GM12878 (cell line): ENCODE measurements around the gene C4BPB. TPM values are rescaled to one million over a fixed set of nuclear protein-coding genes. Genes with fewer than 3 reads are reported as not detected.
A peak's percentile ranks its signal among the peaks of the same experiment; 100 is the strongest.

Source experiments
- ATAC-seq: fragments of 200-7000 bp; cut with Tn5 transposase; 3 replicates; pipeline ENCODE4 v1.9.1; 2020; ENCODE audit warnings: mild to moderate bottlenecking, moderate library complexity
- BruUV-seq: library from RNA; stranded (reverse); fragments of 400-500 nt; replicated peaks from 2 replicates; lab custom pipeline; 2021; lab: Mats Ljungman, UMichigan
- CTCF ChIA-PET: fragments of 300-600 bp; sonication (Branson Sonifier 250); formaldehyde crosslinking; extraction: SDS; loops from one replicate; lab custom pipeline; 2021; ENCODE audit warnings: inconsistent platforms; lab: Yijun Ruan, JAX
- POLR2A ChIA-PET: fragments of 350-600 bp; formaldehyde crosslinking; extraction: SDS; loops from one replicate; lab custom pipeline; 2021; ENCODE audit warnings: inconsistent platforms; lab: Charles Lee
- RAD21 ChIA-PET: fragments of 300-600 bp; sonication (Branson Sonifier 250); formaldehyde crosslinking; loops from one replicate; lab custom pipeline; 2023; ENCODE audit warnings: antibody characterized with exemption; ENCODE audit not compliant: unreplicated experiment; lab: Charles Lee
- SMC1A ChIA-PET: fragments of 300-600 bp; sonication (Branson Sonifier 250); formaldehyde crosslinking; loops from one replicate; lab custom pipeline; 2023; ENCODE audit not compliant: unreplicated experiment, uncharacterized antibody; lab: Charles Lee
- DNase-seq: peaks from one replicate; pipeline ENCODE4 v3.0.0-alpha.2; 2011; ENCODE audit warnings: low read depth, low spot score
- FAIRE-seq: peaks from 3 replicates; lab custom pipeline; 2011; peaks lifted over from hg19 to GRCh38; lab: Jason Lieb, UNC
- H2AFZ ChIP-seq: 2 replicates; pipeline ENCODE4 v1.6.0; 2011; ENCODE audit warnings: low read depth, low read length, control low read depth; ENCODE audit not compliant: control insufficient read depth
- H3K27ac ChIP-seq: 2 replicates; pipeline ENCODE4 v1.5.1; 2011; ENCODE audit warnings: control low read depth; ENCODE audit not compliant: control insufficient read depth, insufficient read depth
- H3K27me3 ChIP-seq, 2 experiments: replicated peaks in 1 of 2; 2 replicates each; pipeline versions ENCODE4 v1.6.0 to v1.6.1; 2011; ENCODE audit warnings: low read length in 1 of 2; ENCODE audit not compliant: control insufficient read depth in 2 of 2, insufficient read depth in 2 of 2
- H3K36me3 ChIP-seq, 2 experiments: 2 replicates each; pipeline ENCODE4 v1.5.1; 2011; ENCODE audit warnings: low read length in 1 of 2; ENCODE audit not compliant: control insufficient read depth in 2 of 2, insufficient read depth in 2 of 2
- H3K4me1 ChIP-seq: 2 replicates; pipeline ENCODE4 v1.6.1; 2011; ENCODE audit warnings: mild to moderate bottlenecking, low read length, moderate library complexity, mixed read lengths; ENCODE audit not compliant: control insufficient read depth, insufficient read depth
- H3K4me2 ChIP-seq: 2 replicates; pipeline ENCODE4 v1.6.0; 2011; ENCODE audit warnings: control low read depth; ENCODE audit not compliant: control insufficient read depth, insufficient read depth
- H3K4me3 ChIP-seq: fragments of 200-600 bp; sonication (generic); 2 replicates; pipeline ENCODE4 v1.5.1; 2016
- H3K79me2 ChIP-seq: 2 replicates; pipeline ENCODE4 v1.6.0; 2011; ENCODE audit warnings: low read length; ENCODE audit not compliant: control insufficient read depth, insufficient read depth
- H3K9ac ChIP-seq: 2 replicates; pipeline ENCODE4 v1.8.0; 2011; ENCODE audit warnings: low read length, control low read depth, mixed read lengths; ENCODE audit not compliant: control insufficient read depth, insufficient read depth
- H3K9me3 ChIP-seq: replicated peaks from 3 replicates; pipeline ENCODE4 v1.5.1; 2011; ENCODE audit warnings: mild to moderate bottlenecking, low read length; ENCODE audit not compliant: control insufficient read depth, insufficient read depth
- H4K20me1 ChIP-seq: 2 replicates; pipeline ENCODE4 v1.6.0; 2011; ENCODE audit not compliant: control insufficient read depth, insufficient read depth
- CHD1 ChIP-seq: IDR thresholded peaks from 2 replicates; pipeline ENCODE4 v1.6.1; 2012; ENCODE audit warnings: low read depth, low read length, improper control_type of control experiment
- KLF5 ChIP-seq: fragments of 450-650 bp; IDR thresholded peaks from 2 replicates; pipeline ENCODE4 v1.6.1; 2014; ENCODE audit warnings: mild to moderate bottlenecking; ENCODE audit not compliant: partially characterized antibody
- PAX8 ChIP-seq: fragments of 450-650 bp; IDR thresholded peaks from 2 replicates; pipeline ENCODE4 v1.6.1; 2017; ENCODE audit warnings: mild to moderate bottlenecking, moderate library complexity
- PBX3 ChIP-seq: IDR thresholded peaks from 2 replicates; pipeline ENCODE4 v1.6.1; 2011; ENCODE audit warnings: mild to moderate bottlenecking, low read depth, low read length, moderate library complexity; ENCODE audit not compliant: insufficient replicate concordance
- RCOR1 ChIP-seq: conservative IDR thresholded peaks from 2 replicates; pipeline ENCODE4 v1.6.1; 2012; ENCODE audit warnings: low read depth, low read length, improper control_type of control experiment
- WGBS: methylation state at CpG from one replicate; pipeline ENCODE4 v1.1.6; 2016; ENCODE audit warnings: low lambda C conversion rate; ENCODE audit not compliant: insufficient replicate concordance, insufficient coverage; ENCODE audit errors: missing lambda C conversion rate; 5-methylcytosine and 5-hydroxymethylcytosine counted together
- in situ Hi-C: fragments of 300-500 bp; cut with MboI; formaldehyde crosslinking; loops from 9 replicates; pipeline ENCODE4 v1.14.3; 2018; ENCODE audit warnings: mixed read lengths
- intact Hi-C: fragments of 100-400 bp; cut with micrococcal nuclease; formaldehyde crosslinking; loops from one replicate; pipeline ENCODE4 v1.14.2; 2022; ENCODE audit not compliant: unreplicated experiment
- polyA plus RNA-seq, 11 experiments: library from polyadenylated mRNA; depleted of rRNA in 4 of 11; unstranded in 6 of 11; stranded (reverse) in 5 of 11; fragments of >200 nt; fragmentation: Nextera tagmentation in 4 of 11; fragmentation: Illumina TruSeq in 1 of 11; extraction: Ambion mirVana in 4 of 11; extraction: Trizol in 1 of 11; gene quantifications; 1 replicate in 1 of 11; 2 replicates in 10 of 11; pipeline versions ENCODE4 v1.2.1 to v1.2.3, GENCODE V29; 2011 to 2016; ENCODE audit warnings: inconsistent platforms in 2 of 11, missing spikeins in 2 of 11, low read depth in 1 of 11
- total RNA-seq, 4 experiments: library from RNA; depleted of rRNA in 3 of 4; stranded (reverse); fragments of >200 nt in 3 of 4; fragmentation: Illumina TruSeq in 1 of 4; extraction: Trizol in 1 of 4; gene quantifications; 2 replicates each; pipeline versions ENCODE4 v1.2.1 to v1.2.3, GENCODE V29; 2013 to 2021
- TF ChIP-seq, protein P1 (sequence below): IDR thresholded peaks from 2 replicates; pipeline ENCODE4 v1.6.1; 2011; ENCODE audit warnings: borderline replicate concordance, low read depth, mild to moderate bottlenecking, moderate library complexity, low read length; ENCODE audit not compliant: insufficient read depth, poor library complexity, severe bottlenecking
- TF ChIP-seq, protein P2 (sequence below): IDR thresholded peaks from 2 replicates; pipeline ENCODE4 v1.6.1; 2012; ENCODE audit warnings: mild to moderate bottlenecking, low read depth, low read length
- TF ChIP-seq, protein P3 (sequence below): fragments of 450-650 bp; IDR thresholded peaks from 2 replicates; pipeline ENCODE4 v1.6.1; 2017; ENCODE audit warnings: antibody characterized with exemption, mild to moderate bottlenecking, moderate library complexity

The C4BPB gene
- total and polyA plus RNA-seq, 10 of the 15 experiments (the other 5 are each of a cell fraction or from before 2014, with no cell fraction given) = 0.31 to 1.2 (median 0.53) TPM; not detected in 1

DNA sequence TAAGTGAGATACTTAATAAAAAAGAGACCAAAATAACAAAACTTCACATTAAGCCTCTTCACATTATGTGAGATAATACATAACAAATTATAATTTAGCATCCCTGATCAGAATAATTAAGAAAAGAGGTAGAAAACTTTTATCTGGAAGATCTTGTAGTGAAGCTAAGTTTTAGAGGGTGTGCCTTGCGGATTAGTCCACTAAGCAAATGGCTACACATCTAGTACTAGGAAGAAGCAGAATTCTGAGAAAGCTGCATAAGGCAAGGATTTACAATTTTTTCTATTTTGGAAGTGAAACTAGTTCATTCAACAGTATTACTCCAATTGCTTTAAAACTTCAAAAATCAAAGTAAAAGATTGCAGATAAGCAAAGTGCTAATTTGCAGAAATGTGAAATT is 41.2 kb upstream of the C4BPB start:
- in situ Hi-C loops (no loop called here), intact Hi-C loops (no loop called here)
- Histone ChIP-seq H3K79me2 (peaks cover 29% of the 10 kb centered on the region), H3K27me3 (no peaks in the 10 kb centered on the region), H3K36me3 (peaks cover 0 to 8% of the 10 kb centered on the region in 2 experiments; a peak in 2 of 4 replicates), H4K20me1 (no peaks in the 10 kb centered on the region), H3K4me3 (no peak overlapping the region), H3K4me1 (peaks cover 11% of the 10 kb centered on the region), H3K27ac (no peak overlapping the region), H3K9me3 (no peaks in the 10 kb centered on the region; the same call in 2 of the 3 replicates), H3K4me2 (peak overlapping the region; percentile 3; the same call in 1 of the 2 replicates), H3K9ac (no peak overlapping the region), H2AFZ (no peak overlapping the region)
- TF ChIP-seq, protein P1, sequence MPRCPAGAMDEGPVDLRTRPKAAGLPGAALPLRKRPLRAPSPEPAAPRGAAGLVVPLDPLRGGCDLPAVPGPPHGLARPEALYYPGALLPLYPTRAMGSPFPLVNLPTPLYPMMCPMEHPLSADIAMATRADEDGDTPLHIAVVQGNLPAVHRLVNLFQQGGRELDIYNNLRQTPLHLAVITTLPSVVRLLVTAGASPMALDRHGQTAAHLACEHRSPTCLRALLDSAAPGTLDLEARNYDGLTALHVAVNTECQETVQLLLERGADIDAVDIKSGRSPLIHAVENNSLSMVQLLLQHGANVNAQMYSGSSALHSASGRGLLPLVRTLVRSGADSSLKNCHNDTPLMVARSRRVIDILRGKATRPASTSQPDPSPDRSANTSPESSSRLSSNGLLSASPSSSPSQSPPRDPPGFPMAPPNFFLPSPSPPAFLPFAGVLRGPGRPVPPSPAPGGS = no peak
- TF ChIP-seq, protein P2, sequence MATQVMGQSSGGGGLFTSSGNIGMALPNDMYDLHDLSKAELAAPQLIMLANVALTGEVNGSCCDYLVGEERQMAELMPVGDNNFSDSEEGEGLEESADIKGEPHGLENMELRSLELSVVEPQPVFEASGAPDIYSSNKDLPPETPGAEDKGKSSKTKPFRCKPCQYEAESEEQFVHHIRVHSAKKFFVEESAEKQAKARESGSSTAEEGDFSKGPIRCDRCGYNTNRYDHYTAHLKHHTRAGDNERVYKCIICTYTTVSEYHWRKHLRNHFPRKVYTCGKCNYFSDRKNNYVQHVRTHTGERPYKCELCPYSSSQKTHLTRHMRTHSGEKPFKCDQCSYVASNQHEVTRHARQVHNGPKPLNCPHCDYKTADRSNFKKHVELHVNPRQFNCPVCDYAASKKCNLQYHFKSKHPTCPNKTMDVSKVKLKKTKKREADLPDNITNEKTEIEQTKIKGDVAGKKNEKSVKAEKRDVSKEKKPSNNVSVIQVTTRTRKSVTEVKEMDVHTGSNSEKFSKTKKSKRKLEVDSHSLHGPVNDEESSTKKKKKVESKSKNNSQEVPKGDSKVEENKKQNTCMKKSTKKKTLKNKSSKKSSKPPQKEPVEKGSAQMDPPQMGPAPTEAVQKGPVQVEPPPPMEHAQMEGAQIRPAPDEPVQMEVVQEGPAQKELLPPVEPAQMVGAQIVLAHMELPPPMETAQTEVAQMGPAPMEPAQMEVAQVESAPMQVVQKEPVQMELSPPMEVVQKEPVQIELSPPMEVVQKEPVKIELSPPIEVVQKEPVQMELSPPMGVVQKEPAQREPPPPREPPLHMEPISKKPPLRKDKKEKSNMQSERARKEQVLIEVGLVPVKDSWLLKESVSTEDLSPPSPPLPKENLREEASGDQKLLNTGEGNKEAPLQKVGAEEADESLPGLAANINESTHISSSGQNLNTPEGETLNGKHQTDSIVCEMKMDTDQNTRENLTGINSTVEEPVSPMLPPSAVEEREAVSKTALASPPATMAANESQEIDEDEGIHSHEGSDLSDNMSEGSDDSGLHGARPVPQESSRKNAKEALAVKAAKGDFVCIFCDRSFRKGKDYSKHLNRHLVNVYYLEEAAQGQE = no peak
- TF ChIP-seq RCOR1 (no peak), PBX3 (no peak), CHD1 (no peak), KLF5 (no peak), PAX8 (no peak)
- TF ChIP-seq, protein P3, sequence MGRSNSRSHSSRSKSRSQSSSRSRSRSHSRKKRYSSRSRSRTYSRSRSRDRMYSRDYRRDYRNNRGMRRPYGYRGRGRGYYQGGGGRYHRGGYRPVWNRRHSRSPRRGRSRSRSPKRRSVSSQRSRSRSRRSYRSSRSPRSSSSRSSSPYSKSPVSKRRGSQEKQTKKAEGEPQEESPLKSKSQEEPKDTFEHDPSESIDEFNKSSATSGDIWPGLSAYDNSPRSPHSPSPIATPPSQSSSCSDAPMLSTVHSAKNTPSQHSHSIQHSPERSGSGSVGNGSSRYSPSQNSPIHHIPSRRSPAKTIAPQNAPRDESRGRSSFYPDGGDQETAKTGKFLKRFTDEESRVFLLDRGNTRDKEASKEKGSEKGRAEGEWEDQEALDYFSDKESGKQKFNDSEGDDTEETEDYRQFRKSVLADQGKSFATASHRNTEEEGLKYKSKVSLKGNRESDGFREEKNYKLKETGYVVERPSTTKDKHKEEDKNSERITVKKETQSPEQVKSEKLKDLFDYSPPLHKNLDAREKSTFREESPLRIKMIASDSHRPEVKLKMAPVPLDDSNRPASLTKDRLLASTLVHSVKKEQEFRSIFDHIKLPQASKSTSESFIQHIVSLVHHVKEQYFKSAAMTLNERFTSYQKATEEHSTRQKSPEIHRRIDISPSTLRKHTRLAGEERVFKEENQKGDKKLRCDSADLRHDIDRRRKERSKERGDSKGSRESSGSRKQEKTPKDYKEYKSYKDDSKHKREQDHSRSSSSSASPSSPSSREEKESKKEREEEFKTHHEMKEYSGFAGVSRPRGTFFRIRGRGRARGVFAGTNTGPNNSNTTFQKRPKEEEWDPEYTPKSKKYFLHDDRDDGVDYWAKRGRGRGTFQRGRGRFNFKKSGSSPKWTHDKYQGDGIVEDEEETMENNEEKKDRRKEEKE = no peak
- no peak for FAIRE-seq
- no peak for ATAC-seq
- ChIA-PET CTCF (interaction anchor here (0.6 to 9.2 kb wide), 14 partner anchors 10 to 452 kb away, joined by 3 to 131 read pairs (median 8); no protein-coding TSS in a partner anchor), SMC1A (interaction anchor here (0.7 to 7.1 kb wide), 14 partner anchors 8 to 452 kb away, joined by 3 to 66 read pairs (median 4); partner anchors contain the start of gene C1orf116), POLR2A (no interaction called here), RAD21 (interaction anchor here (0.9 to 2.3 kb wide), 6 partner anchors 28 to 451 kb away, joined by 3 to 10 read pairs (median 4); no protein-coding TSS in a partner anchor)
- no TSS peak for BruUV-seq
- WGBS = 100% methylated on average over 1 of the region's 1 CpG
- no peak for DNase-seq
